ENCODE measurements around the gene MAGEA2B.
"Not testable (repeated sequence)": the region's sequence is repeated elsewhere in the genome, so short reads cannot be mapped to it uniquely, and the experiment has no call there.

The MAGEA2B gene

GRCh38 chrX:152713815-152714787, at the start of gene MAGEA2B:
Gene MAGEA2B, plus strand, starts transcription at chrX:152714628. Its CDS starts 2,479 bp downstream, at chrX:152717107.
- DNase-seq, result not testable (repeated sequence)

DNA sequence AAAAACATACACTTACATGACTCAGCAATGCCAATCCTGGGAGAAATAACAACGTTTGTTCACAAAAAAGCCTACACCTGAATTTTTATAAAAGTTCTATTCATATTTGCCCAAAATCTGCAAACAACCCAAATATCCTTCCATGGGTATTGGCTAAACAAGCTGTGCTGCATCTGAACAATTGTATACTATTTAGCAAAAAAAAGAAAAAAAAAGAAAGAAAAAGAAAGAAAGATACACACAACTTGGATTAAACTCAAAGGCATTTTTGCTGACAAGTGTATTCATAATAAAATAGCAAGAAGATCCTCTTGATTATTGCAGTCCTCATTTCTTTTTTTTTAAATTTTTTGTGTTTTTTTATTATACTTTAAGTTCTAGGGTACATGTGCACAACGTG, 40.3 kb upstream of the MAGEA2B start:
- DNase-seq, result no peak

- not testable (repeated sequence) for DNase-seq
Measured at GRCh38 chrX:152674652-152675051, 39.8 kb upstream of the MAGEA2B start.

DNA sequence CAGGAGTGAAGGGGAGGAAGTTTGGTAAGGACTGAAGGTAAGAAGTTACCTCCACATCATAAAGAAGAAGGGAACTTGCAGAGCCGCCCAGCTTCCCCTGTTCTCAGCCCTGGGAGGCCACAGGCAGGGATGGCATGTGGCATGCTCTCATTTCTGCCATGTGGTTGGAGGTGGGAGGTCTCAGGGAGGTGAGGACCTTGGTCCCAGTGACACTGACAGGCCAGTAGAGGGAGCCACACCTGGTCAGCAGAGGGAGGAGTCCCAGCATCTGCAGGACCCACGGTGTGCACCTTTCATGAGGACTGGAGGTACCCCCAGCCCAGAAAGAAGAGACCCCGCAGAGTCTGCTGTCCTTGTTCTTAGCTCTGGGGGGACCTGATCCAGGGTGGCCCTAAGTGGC, 33.4 kb upstream of the MAGEA2B start:
- not testable (repeated sequence) for DNase-seq

DNA sequence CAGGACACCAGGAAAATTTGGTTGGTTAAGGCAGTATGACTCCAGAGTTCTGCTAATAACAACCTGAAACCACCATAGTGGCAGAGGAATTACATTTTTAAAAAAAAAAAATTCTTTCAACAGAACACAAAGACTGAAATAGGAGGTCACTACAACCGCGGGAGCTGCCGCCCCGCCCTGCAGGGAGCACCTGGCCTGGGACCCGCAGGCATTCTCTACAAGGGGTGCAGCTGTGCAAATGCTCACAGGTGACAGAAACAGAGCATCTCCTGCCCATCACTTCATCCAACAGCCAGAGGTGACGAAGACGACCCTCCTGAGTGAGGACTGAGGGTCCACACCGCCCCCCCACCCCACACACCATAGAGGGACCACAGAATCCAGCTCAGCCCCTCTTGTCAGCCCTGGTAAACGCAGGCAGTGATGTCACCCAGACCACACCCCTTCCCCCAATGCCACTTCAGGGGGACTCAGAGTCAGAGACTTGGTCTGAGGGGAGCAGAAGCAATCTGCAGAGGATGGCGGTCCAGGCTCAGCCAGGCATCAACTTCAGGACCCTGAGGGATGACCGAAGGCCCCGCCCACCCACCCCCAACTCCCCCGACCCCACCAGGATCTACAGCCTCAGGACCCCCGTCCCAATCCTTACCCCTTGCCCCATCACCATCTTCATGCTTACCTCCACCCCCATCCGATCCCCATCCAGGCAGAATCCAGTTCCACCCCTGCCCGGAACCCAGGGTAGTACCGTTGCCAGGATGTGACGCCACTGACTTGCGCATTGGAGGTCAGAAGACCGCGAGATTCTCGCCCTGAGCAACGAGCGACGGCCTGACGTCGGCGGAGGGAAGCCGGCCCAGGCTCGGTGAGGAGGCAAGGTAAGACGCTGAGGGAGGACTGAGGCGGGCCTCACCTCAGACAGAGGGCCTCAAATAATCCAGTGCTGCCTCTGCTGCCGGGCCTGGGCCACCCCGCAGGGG, 16.2 kb upstream of the MAGEA2B start, which contains the start of gene MAGEA3:
Gene MAGEA3, plus strand, starts transcription at position 843 of the 980 bp plus-strand sequence. CDS start 2,039 bp downstream, outside the sequence.
- not testable (repeated sequence) for DNase-seq

DNA sequence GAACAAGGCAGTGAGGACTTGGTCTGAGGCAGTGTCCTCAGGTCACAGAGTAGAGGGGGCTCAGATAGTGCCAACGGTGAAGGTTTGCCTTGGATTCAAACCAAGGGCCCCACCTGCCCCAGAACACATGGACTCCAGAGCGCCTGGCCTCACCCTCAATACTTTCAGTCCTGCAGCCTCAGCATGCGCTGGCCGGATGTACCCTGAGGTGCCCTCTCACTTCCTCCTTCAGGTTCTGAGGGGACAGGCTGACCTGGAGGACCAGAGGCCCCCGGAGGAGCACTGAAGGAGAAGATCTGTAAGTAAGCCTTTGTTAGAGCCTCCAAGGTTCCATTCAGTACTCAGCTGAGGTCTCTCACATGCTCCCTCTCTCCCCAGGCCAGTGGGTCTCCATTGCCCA, 14.0 kb upstream of the MAGEA2B start:
- DNase-seq, result not testable (repeated sequence)

GRCh38 chrX:152706500-152706899, 7.9 kb upstream of the MAGEA2B start:
- not testable (repeated sequence) for DNase-seq

DNA sequence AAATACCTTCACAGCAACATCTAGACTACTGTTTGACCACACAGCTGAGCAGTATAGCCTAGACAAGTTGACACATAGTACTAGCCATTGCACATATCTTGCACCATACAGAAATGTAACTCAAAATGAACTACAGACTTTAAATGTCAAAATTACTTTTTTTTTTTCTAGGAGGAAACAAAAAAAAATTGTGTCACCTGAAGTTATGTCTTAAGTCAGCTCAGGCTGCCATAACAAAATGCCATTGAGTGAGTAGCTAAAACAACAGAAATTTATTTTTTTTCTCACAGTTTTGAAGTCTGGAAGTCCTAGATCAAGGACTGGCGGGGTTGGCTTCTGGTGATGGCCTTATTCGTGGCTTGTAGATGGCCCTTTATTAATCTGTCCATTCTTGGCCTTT, 5.3 kb upstream of the MAGEA2B start, which contains the start of gene CSAG2:
Gene CSAG2, minus strand, starts transcription at position 101 of the 400 bp plus-strand sequence. CDS start 161 bp downstream, outside the sequence.
- not testable (repeated sequence) for DNase-seq

DNA sequence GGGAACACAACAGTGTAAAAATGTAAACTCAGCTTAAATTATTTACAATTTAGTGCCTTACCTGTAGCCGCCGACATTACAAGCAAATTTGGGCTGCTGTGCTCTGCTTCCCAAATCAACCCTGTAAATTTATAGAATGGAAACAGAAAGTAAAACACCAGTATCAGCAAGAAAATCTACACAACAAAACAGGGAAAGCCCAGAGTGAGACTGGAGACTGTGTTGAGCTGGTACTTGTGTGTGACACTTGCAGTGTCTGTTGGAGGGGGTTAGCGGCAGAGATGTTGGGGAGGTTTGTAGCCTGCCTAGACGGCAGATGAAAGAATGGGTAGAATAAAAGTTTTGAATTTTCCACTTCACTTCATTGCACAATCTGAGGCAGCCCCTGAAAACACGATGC, 1.2 kb upstream of the MAGEA2B start:
- not testable (repeated sequence) for DNase-seq

DNA sequence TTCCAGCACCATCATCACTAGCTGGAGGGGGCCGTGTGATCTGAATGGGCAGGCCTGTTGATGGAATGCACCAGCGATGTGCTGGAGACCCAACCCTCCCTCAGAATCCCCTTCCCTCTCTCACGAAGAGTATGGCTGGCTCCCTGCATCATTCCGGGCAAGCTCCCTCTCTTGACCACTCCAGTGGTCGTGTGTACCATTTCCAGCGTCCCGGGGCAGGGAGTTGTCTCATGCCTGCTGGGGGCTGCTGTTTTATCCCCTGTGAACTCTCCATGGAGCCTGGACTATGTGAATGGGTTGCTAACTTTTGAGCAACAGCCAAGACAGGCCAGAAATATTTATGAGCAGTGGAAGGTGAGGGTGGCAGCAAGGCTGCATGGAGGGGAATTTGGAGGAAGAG, 11.0 kb downstream of the MAGEA2B start:
- DNase-seq, result no peak

DNA sequence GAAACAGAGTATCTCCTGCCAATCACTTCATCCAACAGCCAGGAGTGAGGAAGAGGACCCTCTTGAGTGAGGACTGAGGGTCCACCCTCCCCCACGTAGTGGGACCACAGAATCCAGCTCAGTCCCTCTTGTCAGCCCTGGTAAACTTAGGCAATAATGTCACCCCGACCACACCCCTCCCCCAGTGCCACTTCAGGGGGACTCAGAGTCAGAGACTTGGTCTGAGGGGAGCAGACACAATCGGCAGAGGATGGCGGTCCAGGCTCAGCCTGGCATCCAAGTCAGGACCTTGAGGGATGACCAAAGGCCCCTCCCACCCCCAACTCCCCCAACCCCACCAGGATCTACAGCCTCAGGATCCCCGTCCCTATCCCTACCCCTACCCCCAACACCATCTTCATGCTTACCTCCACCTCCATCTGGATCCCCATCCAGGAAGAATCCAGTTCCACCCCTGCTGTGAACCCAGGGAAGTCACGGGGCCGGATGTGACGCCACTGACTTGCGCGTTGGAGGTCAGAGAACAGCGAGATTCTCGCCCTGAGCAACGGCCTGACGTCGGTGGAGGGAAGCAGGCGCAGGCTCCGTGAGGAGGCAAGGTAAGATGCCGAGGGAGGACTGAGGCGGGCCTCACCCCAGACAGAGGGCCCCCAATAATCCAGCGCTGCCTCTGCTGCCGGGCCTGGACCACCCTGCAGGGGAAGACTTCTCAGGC, 19.0 kb downstream of the MAGEA2B start, which contains the start of the genes CSAG1 and MAGEA12:
Gene CSAG1, minus strand, starts transcription at position 461 of the 715 bp plus-strand sequence. CDS start 1,261 bp downstream, outside the sequence.
Gene MAGEA12, plus strand, starts transcription at position 497 of the 715 bp plus-strand sequence. CDS start 2,405 bp downstream, outside the sequence.
- DNase-seq, result no peak

GRCh38 chrX:152734143-152734858, 19.9 kb downstream of the MAGEA2B start:
- DNase-seq, result not testable (repeated sequence)

DNA sequence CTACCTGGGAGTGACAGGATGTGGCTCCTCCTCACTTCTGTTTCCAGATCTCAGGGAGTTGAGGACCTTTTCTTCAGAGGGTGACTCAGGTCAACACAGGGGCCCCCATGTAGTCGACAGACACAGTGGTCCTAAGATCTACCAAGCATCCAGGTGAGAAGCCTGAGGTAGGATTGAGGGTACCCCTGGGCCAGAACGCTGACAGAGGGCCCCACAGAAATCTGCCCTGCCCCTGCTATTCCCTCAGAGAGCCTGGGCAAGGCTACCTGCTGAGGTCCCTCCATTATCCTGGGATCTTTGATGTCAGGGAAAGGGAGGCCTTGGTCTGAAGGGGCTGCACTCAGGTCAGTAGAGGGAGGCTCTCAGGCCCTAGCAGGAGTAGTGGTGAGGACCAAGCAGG, 20.7 kb downstream of the MAGEA2B start:
- DNase-seq, result no peak

DNA sequence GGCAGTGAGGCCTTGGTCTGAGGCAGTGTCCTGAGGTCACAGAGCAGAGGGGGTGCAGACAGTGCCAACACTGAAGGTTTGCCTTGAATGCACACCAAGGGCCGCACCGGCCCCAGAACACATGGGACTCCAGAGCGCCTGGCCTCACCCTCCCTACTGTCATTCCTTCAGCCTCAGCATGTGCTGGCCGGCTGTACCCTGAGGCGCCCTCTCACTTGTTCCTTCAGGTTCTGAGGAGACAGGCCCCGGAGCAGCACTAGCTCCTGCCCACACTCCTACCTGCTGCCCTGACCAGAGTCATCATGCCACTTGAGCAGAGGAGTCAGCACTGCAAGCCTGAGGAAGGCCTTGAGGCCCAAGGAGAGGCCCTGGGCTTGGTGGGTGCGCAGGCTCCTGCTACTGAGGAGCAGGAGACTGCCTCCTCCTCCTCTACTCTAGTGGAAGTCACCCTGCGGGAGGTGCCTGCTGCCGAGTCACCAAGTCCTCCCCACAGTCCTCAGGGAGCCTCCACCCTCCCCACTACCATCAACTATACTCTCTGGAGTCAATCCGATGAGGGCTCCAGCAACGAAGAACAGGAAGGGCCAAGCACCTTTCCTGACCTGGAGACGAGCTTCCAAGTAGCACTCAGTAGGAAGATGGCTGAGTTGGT, 21.6 kb downstream of the MAGEA2B start:
- no peak for DNase-seq

DNA sequence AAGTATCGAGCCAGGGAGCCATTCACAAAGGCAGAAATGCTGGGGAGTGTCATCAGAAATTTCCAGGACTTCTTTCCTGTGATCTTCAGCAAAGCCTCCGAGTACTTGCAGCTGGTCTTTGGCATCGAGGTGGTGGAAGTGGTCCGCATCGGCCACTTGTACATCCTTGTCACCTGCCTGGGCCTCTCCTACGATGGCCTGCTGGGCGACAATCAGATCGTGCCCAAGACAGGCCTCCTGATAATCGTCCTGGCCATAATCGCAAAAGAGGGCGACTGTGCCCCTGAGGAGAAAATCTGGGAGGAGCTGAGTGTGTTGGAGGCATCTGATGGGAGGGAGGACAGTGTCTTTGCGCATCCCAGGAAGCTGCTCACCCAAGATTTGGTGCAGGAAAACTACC, 22.1 kb downstream of the MAGEA2B start:
- not testable (repeated sequence) for DNase-seq

DNA sequence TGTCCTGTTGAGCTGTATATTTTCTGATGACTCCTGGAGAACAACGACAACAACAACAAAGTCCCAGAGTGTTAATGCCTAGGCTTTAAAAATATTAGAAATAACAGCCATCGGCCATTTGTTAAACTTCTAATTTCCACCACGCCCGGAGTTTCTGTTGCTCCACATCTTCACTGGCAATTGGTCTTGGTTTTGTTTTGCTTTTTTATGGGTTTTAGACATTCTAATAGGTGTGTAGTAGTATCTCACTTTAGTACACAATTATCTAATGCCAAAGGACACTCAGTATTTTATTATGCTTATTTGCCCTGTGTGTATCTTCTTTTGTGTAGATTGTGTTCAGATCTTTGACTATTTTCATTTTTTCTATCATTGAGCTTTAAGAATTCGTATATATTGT, 24.1 kb downstream of the MAGEA2B start:
- DNase-seq, result no peak

- DNase-seq, result not testable (repeated sequence)
Measured at GRCh38 chrX:152753686-152754650, 39.5 kb downstream of the MAGEA2B start, which contains the start of gene MAGEA2. Gene MAGEA2, minus strand, starts transcription at chrX:152753842. Its CDS starts 2,479 bp downstream, at chrX:152751363.

GRCh38 chrX:152754871-152755270, 40.4 kb downstream of the MAGEA2B start:
- not testable (repeated sequence) for DNase-seq

DNA sequence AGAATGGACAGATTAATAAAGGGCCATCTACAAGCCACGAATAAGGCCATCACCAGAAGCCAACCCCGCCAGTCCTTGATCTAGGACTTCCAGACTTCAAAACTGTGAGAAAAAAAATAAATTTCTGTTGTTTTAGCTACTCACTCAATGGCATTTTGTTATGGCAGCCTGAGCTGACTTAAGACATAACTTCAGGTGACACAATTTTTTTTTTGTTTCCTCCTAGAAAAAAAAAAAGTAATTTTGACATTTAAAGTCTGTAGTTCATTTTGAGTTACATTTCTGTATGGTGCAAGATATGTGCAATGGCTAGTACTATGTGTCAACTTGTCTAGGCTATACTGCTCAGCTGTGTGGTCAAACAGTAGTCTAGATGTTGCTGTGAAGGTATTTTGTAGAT, 44.5 kb downstream of the MAGEA2B start, which contains the start of gene CSAG3:
Gene CSAG3, plus strand, starts transcription at position 301 of the 400 bp plus-strand sequence.
- DNase-seq, result not testable (repeated sequence)

Measured in stimulated activated CD4-positive, alpha-beta T cell treated with anti-CD3 and anti-CD28 coated beads, Interleukin-15, amount 100 ng/mL, for 24 hours (primary cell).